Glomerular visceral epithelial cell (primary cell): ENCODE results near the gene ERBB4.

Source experiments
- DNase-seq: peaks from one replicate; pipeline ENCODE4 v3.0.0-alpha.2; 2016; ENCODE audit errors: extremely low spot score

The ERBB4 gene

GRCh38 chr2:211416373-211416772 is 1122.2 kb downstream of the ERBB4 start:
- no peak for DNase-seq

GRCh38 chr2:211413746-211414145 is 1124.9 kb downstream of the ERBB4 start:
- no peak for DNase-seq

- peak; percentile 37 for DNase-seq
These were observed 1130.1 kb downstream of the ERBB4 start for GRCh38 chr2:211408483-211408891.

- DNase-seq, result no peak
These were observed 1131.5 kb downstream of the ERBB4 start for GRCh38 chr2:211407076-211407475.

- no peak for DNase-seq
These were observed 1133.6 kb downstream of the ERBB4 start for GRCh38 chr2:211405036-211405435.

GRCh38 chr2:211404098-211404497 is 1134.5 kb downstream of the ERBB4 start:
- DNase-seq, result no peak

- no peak for DNase-seq
These were observed 1137.3 kb downstream of the ERBB4 start for GRCh38 chr2:211401328-211401727.

GRCh38 chr2:211397764-211398163 is 1140.8 kb downstream of the ERBB4 start:
- DNase-seq, result no peak

- DNase-seq, result no peak
These were observed 1141.8 kb downstream of the ERBB4 start for GRCh38 chr2:211396815-211397214.

- DNase-seq, result no peak
These were observed 1147.4 kb downstream of the ERBB4 start for GRCh38 chr2:211391189-211391567.

GRCh38 chr2:211390536-211391188 is 1147.9 kb downstream of the ERBB4 start:
- no peak for DNase-seq

- no peak for DNase-seq
These were observed 1150.9 kb downstream of the ERBB4 start for GRCh38 chr2:211387734-211388133.

- DNase-seq, result no peak
These were observed 1158.6 kb downstream of the ERBB4 start for GRCh38 chr2:211380041-211380440.

GRCh38 chr2:211376410-211376809 is 1162.2 kb downstream of the ERBB4 start:
- DNase-seq, result no peak

GRCh38 chr2:211373203-211373602 is 1165.4 kb downstream of the ERBB4 start:
- no peak for DNase-seq

- DNase-seq, result no peak
These were observed 1167.1 kb downstream of the ERBB4 start for GRCh38 chr2:211371465-211371864.

GRCh38 chr2:211368467-211368866 is 1170.1 kb downstream of the ERBB4 start:
- DNase-seq, result no peak

GRCh38 chr2:211367711-211368110 is 1170.9 kb downstream of the ERBB4 start:
- DNase-seq, result peak; percentile 67

GRCh38 chr2:211367293-211367692 is 1171.3 kb downstream of the ERBB4 start:
- no peak for DNase-seq

GRCh38 chr2:211364911-211365310 is 1173.7 kb downstream of the ERBB4 start:
- no peak for DNase-seq

GRCh38 chr2:211361383-211361782 is 1177.2 kb downstream of the ERBB4 start:
- DNase-seq, result no peak

- no peak for DNase-seq
These were observed 1179.3 kb downstream of the ERBB4 start for GRCh38 chr2:211359347-211359746.

GRCh38 chr2:211358504-211358903 is 1180.1 kb downstream of the ERBB4 start:
- DNase-seq, result no peak

- no peak for DNase-seq
These were observed 1184.1 kb downstream of the ERBB4 start for GRCh38 chr2:211354481-211354880.
